Activated naive CD8-positive, alpha-beta T cell treated with anti-CD3 and anti-CD28 coated beads, Interleukin-2, amount 10 ng/mL, durations not matched to agents 7 days and 5 days (primary cell): Measurements from ENCODE around the gene FGFR2. TPM values are rescaled to one million over a fixed set of nuclear protein-coding genes. Genes with fewer than 3 reads are reported as not detected.

Experiments
- ATAC-seq: fragments of 150-1000 bp; cut with Tn5 transposase; one replicate; pipeline ENCODE4 v1.10.0; 2021; ENCODE audit warnings: low read depth, moderate library complexity
- POLR2A ChIA-PET: fragments of 350-600 bp; sonication (Branson Sonifier 250); formaldehyde crosslinking; loops from one replicate; lab custom pipeline; 2021; ENCODE audit warnings: antibody characterized with exemption; lab: Charles Lee
- DNase-seq: peaks from one replicate; pipeline ENCODE4 v3.0.0; 2021
- H3K27ac Mint-ChIP-seq: one replicate; pipeline ENCODE4 v1.8.0; 2022; ENCODE audit warnings: mild to moderate bottlenecking, mixed read lengths
- H3K27me3 Mint-ChIP-seq: one replicate; pipeline ENCODE4 v1.8.0; 2022; ENCODE audit warnings: mild to moderate bottlenecking, moderate library complexity, mixed read lengths
- H3K36me3 Mint-ChIP-seq: one replicate; pipeline ENCODE4 v1.8.0; 2021; ENCODE audit warnings: mild to moderate bottlenecking, mixed read lengths
- H3K4me1 Mint-ChIP-seq: one replicate; pipeline ENCODE4 v1.8.0; 2021; ENCODE audit warnings: mixed read lengths
- H3K4me3 Mint-ChIP-seq: one replicate; pipeline ENCODE4 v1.8.0; 2022; ENCODE audit warnings: mild to moderate bottlenecking, moderate library complexity, mixed read lengths
- H3K9me3 Mint-ChIP-seq: one replicate; pipeline ENCODE4 v1.8.0; 2021; ENCODE audit warnings: mixed read lengths
- total RNA-seq, 2 experiments: library from RNA; stranded (reverse); gene quantifications; one replicate each; pipeline ENCODE4 v1.2.3, GENCODE V29; 2021

FGFR2 gene
- total RNA-seq, 2 experiments from 2014 or later: 0.89 to 1.1 TPM

- Mint-ChIP-seq H3K4me1 (no peaks in the 10 kb centered on the region), H3K27ac (no peak overlapping the region), H3K36me3 (no peaks in the 10 kb centered on the region), H3K4me3 (no peak overlapping the region), H3K27me3 (peaks cover 5% of the 10 kb centered on the region), H3K9me3 (no peaks in the 10 kb centered on the region)
- POLR2A ChIA-PET: no interaction called here
- ATAC-seq (no peak), DNase-seq (no peak)
Observed at GRCh38 chr10:121484401-121484800, 113.8 kb downstream of the FGFR2 start.

- H3K4me1 Mint-ChIP-seq: no peaks in the 10 kb centered on the region
Observed at GRCh38 chr10:121481180-121481579, 117.1 kb downstream of the FGFR2 start.

GRCh38 chr10:121478556-121478955 lies 119.7 kb downstream of the FGFR2 start:
- H3K4me1 Mint-ChIP-seq: no peaks in the 10 kb centered on the region
- H3K27ac Mint-ChIP-seq: no peak overlapping the region
- H3K36me3 Mint-ChIP-seq: no peaks in the 10 kb centered on the region
- ATAC-seq (no peak), DNase-seq (no peak)
- H3K27me3 Mint-ChIP-seq: peaks cover 3% of the 10 kb centered on the region
- no peaks in the 10 kb centered on the region for H3K9me3 Mint-ChIP-seq
- no peak overlapping the region for H3K4me3 Mint-ChIP-seq
- POLR2A ChIA-PET: no interaction called here

More at GRCh38 chr10:121481180-121481579, 117.1 kb downstream of the FGFR2 start:
- Mint-ChIP-seq H3K9me3 (no peaks in the 10 kb centered on the region), H3K4me3 (no peak overlapping the region), H3K36me3 (no peaks in the 10 kb centered on the region), H3K27ac (no peak overlapping the region), H3K27me3 (peaks cover 5% of the 10 kb centered on the region)
- no peak for DNase-seq
- no peak for ATAC-seq
- POLR2A ChIA-PET: no interaction called here

DNA sequence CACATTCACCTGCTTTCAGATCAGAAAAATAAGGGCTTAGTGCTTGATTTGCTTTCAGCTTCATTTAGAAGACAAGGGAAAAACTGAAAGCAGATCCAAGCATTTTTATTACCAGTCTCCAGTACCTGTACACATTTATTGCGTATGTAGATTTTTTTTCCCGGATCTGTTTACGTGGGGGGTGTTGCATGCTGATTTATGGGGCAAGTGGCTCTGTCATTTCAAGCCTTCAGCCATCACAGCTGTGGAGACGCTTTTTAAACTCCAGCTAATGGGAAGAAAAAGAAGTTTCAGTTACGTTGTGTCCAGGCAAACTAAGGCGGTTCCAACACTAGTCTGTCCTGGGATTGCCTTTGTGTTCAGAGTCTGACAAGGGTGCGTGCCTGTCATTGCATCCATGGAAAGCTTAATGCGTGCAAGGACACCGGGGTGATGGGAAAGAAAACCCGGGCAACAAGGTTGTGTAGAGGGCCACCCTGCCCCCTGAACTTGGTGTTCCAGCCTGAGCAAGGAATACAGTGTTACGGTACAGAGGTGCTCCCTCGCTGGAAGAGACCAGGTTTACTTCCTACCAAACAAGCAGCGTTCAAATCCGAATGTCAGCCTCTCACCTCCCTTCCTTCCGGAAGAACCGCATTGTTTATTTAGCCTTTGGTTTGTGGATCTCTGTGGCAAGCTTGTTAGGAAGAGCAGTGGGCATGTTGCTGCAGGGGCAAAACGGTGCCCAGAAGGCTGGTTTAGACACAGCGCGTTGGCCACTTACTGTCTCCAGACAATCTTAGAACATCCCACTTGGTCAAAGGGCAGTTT lies 128.2 kb downstream of the FGFR2 start:
- peaks cover 2% of the 10 kb centered on the region for H3K9me3 Mint-ChIP-seq
- no peak for ATAC-seq
- no peaks in the 10 kb centered on the region for H3K36me3 Mint-ChIP-seq
- no peak overlapping the region for H3K4me3 Mint-ChIP-seq
- H3K4me1 Mint-ChIP-seq: no peaks in the 10 kb centered on the region
- H3K27ac Mint-ChIP-seq: no peak overlapping the region
- H3K27me3 Mint-ChIP-seq: no peaks in the 10 kb centered on the region
- POLR2A ChIA-PET: no interaction called here
- DNase-seq: no peak

DNA sequence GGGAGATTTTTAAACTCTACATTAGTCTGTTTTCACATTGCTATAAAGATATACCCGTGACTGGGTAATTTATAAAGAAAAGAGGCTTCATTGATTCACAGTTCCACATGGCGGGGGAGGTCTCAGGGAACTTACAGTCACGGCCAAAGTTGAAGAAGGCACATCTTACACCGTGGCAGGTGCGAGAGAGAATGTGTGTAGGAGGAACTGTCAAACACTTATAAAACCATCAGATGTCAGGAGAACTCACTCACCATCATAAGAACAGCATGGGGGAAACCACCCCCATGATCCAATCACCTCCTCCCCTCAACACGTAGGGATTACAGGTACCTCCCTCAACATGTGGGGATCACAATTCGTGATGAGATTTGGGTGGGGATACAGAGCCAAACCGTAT lies 129.5 kb downstream of the FGFR2 start:
- H3K4me3 Mint-ChIP-seq: no peak overlapping the region
- no peaks in the 10 kb centered on the region for H3K27me3 Mint-ChIP-seq
- H3K36me3 Mint-ChIP-seq: no peaks in the 10 kb centered on the region
- H3K4me1 Mint-ChIP-seq: no peaks in the 10 kb centered on the region
- no peak overlapping the region for H3K27ac Mint-ChIP-seq
- DNase-seq (no peak), ATAC-seq (no peak)
- H3K9me3 Mint-ChIP-seq: peaks cover 2% of the 10 kb centered on the region
- POLR2A ChIA-PET: no interaction called here

- POLR2A ChIA-PET: no interaction called here
- Mint-ChIP-seq H3K9me3 (peaks cover 2% of the 10 kb centered on the region), H3K36me3 (no peaks in the 10 kb centered on the region), H3K4me3 (no peak overlapping the region), H3K27me3 (no peaks in the 10 kb centered on the region), H3K4me1 (no peaks in the 10 kb centered on the region), H3K27ac (no peak overlapping the region)
- ATAC-seq (no peak), DNase-seq (no peak)
Observed at GRCh38 chr10:121466424-121466823, 131.8 kb downstream of the FGFR2 start.

GRCh38 chr10:121465215-121465614 lies 133.0 kb downstream of the FGFR2 start:
- POLR2A ChIA-PET: no interaction called here
- no peak for DNase-seq
- Mint-ChIP-seq H3K9me3 (peaks cover 2% of the 10 kb centered on the region), H3K4me3 (no peak overlapping the region), H3K4me1 (no peaks in the 10 kb centered on the region), H3K27me3 (no peaks in the 10 kb centered on the region), H3K36me3 (no peaks in the 10 kb centered on the region), H3K27ac (no peak overlapping the region)
- ATAC-seq: no peak

DNA sequence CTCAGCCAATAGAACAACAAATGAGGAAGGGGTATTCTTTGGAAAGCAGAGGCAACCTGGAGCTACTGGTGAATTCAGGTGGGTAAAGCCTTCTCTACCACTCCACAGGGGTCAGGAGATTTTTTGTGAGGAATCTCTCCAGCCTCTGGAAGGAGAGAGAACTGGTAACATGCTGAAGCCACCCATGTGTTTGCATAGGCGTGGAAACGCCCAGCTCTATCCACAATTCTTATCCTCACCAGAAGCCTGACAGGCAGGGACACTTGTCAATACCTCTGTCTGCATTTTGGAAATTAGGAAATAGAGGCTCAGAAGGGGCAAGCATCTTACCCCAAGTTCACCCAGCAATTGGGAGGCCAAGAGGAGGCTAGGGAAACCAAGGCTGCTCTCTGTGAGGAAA lies 133.7 kb downstream of the FGFR2 start:
- H3K4me1 Mint-ChIP-seq: no peaks in the 10 kb centered on the region
- no peak overlapping the region for H3K4me3 Mint-ChIP-seq
- peaks cover 2% of the 10 kb centered on the region for H3K9me3 Mint-ChIP-seq
- ATAC-seq (no peak), DNase-seq (no peak)
- H3K27me3 Mint-ChIP-seq: no peaks in the 10 kb centered on the region
- POLR2A ChIA-PET: no interaction called here
- H3K36me3 Mint-ChIP-seq: no peaks in the 10 kb centered on the region
- no peak overlapping the region for H3K27ac Mint-ChIP-seq

DNA sequence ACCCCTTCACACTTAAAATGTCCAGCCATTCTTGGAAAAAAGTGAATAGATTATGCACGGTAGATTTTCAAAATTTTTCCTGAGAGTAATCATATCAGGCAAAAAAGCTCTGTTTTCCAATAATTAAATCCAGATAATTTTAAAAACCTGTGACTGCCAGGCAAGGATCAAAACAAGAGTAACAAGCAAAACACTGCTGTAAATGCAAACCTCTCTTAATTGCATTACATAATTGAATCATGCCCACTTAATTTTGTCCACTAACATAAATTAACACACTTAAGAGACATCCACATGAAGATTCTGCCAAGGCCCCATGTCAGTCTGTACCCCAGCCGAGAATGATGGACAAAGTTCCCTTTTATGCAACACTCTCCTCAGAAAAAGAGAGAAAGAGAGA lies 135.3 kb downstream of the FGFR2 start:
- DNase-seq (no peak), ATAC-seq (no peak)
- H3K36me3 Mint-ChIP-seq: no peaks in the 10 kb centered on the region
- H3K4me1 Mint-ChIP-seq: no peaks in the 10 kb centered on the region
- H3K27ac Mint-ChIP-seq: no peak overlapping the region
- H3K4me3 Mint-ChIP-seq: no peak overlapping the region
- POLR2A ChIA-PET: no interaction called here
- H3K27me3 Mint-ChIP-seq: no peaks in the 10 kb centered on the region
- H3K9me3 Mint-ChIP-seq: no peaks in the 10 kb centered on the region

GRCh38 chr10:121462281-121462680 lies 136.0 kb downstream of the FGFR2 start:
- ATAC-seq: no peak
- Mint-ChIP-seq H3K27me3 (no peaks in the 10 kb centered on the region), H3K27ac (no peak overlapping the region), H3K4me3 (no peak overlapping the region), H3K36me3 (no peaks in the 10 kb centered on the region), H3K9me3 (no peaks in the 10 kb centered on the region), H3K4me1 (no peaks in the 10 kb centered on the region)
- DNase-seq: no peak
- POLR2A ChIA-PET: no interaction called here

GRCh38 chr10:121461307-121461706 lies 136.9 kb downstream of the FGFR2 start:
- no peak overlapping the region for H3K4me3 Mint-ChIP-seq
- no peaks in the 10 kb centered on the region for H3K36me3 Mint-ChIP-seq
- H3K27me3 Mint-ChIP-seq: no peaks in the 10 kb centered on the region
- no peak for DNase-seq
- no peak for ATAC-seq
- H3K27ac Mint-ChIP-seq: no peak overlapping the region
- no peaks in the 10 kb centered on the region for H3K4me1 Mint-ChIP-seq
- no peaks in the 10 kb centered on the region for H3K9me3 Mint-ChIP-seq
- POLR2A ChIA-PET: no interaction called here

GRCh38 chr10:121460733-121461132 lies 137.5 kb downstream of the FGFR2 start:
- POLR2A ChIA-PET: no interaction called here
- DNase-seq (no peak), ATAC-seq (no peak)
- H3K9me3 Mint-ChIP-seq: no peaks in the 10 kb centered on the region
- H3K4me3 Mint-ChIP-seq: no peak overlapping the region
- no peaks in the 10 kb centered on the region for H3K36me3 Mint-ChIP-seq
- H3K27me3 Mint-ChIP-seq: no peaks in the 10 kb centered on the region
- no peaks in the 10 kb centered on the region for H3K4me1 Mint-ChIP-seq
- H3K27ac Mint-ChIP-seq: no peak overlapping the region

DNA sequence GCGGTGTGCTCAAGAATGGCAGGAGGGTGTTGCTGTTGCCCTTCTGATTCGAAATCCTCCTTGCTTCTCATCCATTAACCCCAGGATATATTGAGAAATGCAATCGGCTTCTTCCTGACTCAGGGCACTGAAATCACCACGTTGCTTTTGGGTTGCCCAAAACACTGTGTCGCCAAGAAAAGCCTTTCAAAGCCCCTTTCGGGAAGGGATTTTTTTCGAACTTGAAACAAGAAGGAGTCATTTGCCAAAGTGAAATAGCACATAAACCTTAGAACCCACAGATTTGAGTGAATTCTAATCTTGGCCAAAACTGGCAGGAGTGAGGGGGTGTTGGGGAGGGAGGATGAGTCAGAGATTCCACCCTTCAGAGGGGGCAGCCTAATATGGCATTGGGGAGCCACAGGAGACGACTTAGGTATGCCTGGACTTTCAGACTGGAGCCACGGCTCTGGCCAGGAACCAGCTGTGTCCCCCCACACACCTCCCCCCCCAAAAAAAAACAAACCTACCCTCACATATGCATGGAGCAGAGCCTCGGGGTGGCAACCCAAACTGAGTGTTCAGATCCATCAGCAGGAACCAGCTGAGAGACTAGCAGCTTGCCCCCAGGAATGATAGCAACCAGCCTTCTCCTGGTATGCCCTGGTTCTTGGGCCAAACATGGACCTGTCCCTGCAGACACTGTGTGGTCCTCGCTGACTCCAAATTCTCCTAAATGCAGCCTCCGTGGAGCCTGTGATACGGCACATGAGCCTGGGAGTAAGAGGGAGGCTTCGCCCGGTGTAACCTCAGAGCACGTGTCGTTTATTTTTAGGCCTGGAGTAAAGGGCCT lies 138.4 kb downstream of the FGFR2 start:
- DNase-seq (no peak), ATAC-seq (no peak)
- H3K27me3 Mint-ChIP-seq: no peaks in the 10 kb centered on the region
- no peak overlapping the region for H3K4me3 Mint-ChIP-seq
- H3K4me1 Mint-ChIP-seq: no peaks in the 10 kb centered on the region
- H3K36me3 Mint-ChIP-seq: no peaks in the 10 kb centered on the region
- no peak overlapping the region for H3K27ac Mint-ChIP-seq
- POLR2A ChIA-PET: no interaction called here
- no peaks in the 10 kb centered on the region for H3K9me3 Mint-ChIP-seq

DNA sequence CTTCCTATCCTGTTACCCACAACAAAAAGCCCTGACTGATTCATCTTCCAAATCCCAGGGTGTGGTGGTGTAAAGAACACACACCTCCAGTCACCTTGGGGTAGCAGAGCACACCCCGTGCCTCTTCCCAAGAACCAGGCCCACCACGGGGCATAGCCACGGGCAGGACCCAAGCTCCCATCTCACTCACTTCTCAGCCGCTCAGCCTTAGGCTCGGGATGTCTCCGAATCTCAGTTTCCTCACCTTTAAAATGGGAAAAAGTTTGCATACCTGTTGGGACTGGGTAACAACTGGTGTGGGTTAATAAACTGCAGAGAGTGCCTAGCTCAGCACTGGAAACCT lies 139.0 kb downstream of the FGFR2 start:
- Mint-ChIP-seq H3K9me3 (no peaks in the 10 kb centered on the region), H3K4me1 (no peaks in the 10 kb centered on the region), H3K36me3 (no peaks in the 10 kb centered on the region), H3K27me3 (no peaks in the 10 kb centered on the region), H3K4me3 (no peak overlapping the region), H3K27ac (no peak overlapping the region)
- POLR2A ChIA-PET: no interaction called here
- no peak for DNase-seq
- ATAC-seq: no peak
